Caki2 (cell line): ENCODE measurements around the gene LCAT. TPM values are rescaled to one million over a fixed set of nuclear protein-coding genes. Genes with fewer than 3 reads are reported as not detected.
A peak's percentile ranks its signal among the peaks of the same experiment; 100 is the strongest.

Experiments
- DNase-seq: peaks from one replicate; pipeline ENCODE4 v3.0.0-alpha.2; 2015; ENCODE audit warnings: low read depth
- in situ Hi-C: cut with HindIII; loops from 2 replicates; pipeline ENCODE4 v1.10.0; 2016; ENCODE audit warnings: low sequenced_read_pairs, low pct_unique_long_range_greater_than_20kb, mixed read lengths
- total RNA-seq: library from RNA; depleted of rRNA; stranded (reverse); fragments of >200 nt; shearing (Covaris generic); gene quantifications from 2 replicates; pipeline ENCODE4 v1.2.3, GENCODE V29; 2014; ENCODE audit warnings: low replicate concordance; rRNA removed

The LCAT gene, protein sequence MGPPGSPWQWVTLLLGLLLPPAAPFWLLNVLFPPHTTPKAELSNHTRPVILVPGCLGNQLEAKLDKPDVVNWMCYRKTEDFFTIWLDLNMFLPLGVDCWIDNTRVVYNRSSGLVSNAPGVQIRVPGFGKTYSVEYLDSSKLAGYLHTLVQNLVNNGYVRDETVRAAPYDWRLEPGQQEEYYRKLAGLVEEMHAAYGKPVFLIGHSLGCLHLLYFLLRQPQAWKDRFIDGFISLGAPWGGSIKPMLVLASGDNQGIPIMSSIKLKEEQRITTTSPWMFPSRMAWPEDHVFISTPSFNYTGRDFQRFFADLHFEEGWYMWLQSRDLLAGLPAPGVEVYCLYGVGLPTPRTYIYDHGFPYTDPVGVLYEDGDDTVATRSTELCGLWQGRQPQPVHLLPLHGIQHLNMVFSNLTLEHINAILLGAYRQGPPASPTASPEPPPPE
- 1.7 and 4.6 TPM in 2 replicates for total RNA-seq

DNA sequence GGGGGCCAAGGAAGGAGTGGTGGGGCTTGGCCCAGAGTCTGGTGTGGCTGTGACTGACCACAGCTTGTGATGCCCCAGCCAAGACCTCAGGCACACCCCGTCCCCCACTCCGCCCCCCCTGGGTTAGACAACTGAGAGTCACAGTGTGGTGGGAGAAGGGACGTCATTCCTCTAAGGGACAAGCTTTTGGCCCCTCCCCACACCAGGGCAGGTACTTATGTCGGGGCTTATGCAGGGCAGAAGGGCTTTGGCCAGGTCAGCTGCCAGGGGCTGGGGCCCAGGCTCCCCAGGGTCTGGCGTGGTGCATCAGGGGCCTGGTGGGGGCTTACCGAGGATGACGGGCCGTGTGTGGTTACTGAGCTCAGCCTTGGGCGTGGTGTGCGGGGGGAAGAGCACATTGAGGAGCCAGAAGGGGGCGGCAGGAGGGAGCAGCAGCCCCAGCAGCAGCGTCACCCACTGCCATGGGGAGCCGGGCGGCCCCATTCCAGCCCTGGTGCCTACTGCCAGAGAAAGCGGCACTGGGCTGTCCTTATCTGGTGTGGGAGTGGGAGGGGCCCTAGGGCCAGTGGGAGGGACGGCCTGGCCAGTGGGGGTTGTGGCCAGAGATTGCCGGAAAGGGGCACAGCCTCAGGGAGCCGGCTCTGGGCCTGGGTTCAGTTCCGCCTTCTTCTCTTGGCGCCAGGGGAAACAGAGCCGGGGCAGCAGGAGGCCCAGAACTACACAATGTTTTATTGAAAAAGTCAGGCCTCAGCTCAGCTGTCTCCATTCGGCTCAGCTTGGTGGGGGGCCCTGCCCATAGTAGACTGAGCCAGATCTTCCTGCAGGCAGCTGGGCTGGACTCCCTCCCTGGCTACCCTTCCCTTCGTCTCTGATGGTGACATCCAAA, at the start of gene LCAT:
Gene LCAT (minus strand): TSS at position 502 of the 886 bp plus-strand sequence. CDS start 19 bp downstream, at position 483.
- in situ Hi-C loops = no loop called here
- DNase-seq = no peak

GRCh38 chr16:67993207-67994039, 49.5 kb upstream of the LCAT start:
- DNase-seq = peak; percentile 65
- in situ Hi-C loops = no loop called here

- in situ Hi-C loops = no loop called here
- DNase-seq = no peak
These were observed 48.8 kb upstream of the LCAT start for GRCh38 chr16:67992661-67993206.

DNA sequence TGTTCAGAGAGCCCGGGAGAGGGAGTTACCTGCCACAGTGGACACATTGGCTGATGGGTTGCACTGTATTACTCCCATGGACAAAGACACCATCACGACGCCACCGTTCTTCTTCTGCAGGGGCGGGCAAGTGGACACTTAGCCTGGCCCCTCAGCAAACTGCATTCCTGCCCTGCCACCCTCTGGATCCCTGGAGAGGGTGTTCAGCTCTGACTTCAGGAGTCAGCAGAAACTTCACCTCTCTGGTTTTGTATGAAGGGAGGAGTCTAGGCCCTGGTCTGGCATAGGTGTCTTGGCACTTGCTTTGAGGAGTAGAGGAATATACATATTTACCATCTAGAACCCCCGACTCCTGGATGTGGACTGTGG, 46.1 kb upstream of the LCAT start:
- in situ Hi-C loops = no loop called here
- DNase-seq = no peak

GRCh38 chr16:67989322-67990017, 45.5 kb upstream of the LCAT start:
- in situ Hi-C loops = no loop called here
- DNase-seq = no peak

GRCh38 chr16:67988675-67989074, 44.8 kb upstream of the LCAT start:
- in situ Hi-C loops = no loop called here

DNA sequence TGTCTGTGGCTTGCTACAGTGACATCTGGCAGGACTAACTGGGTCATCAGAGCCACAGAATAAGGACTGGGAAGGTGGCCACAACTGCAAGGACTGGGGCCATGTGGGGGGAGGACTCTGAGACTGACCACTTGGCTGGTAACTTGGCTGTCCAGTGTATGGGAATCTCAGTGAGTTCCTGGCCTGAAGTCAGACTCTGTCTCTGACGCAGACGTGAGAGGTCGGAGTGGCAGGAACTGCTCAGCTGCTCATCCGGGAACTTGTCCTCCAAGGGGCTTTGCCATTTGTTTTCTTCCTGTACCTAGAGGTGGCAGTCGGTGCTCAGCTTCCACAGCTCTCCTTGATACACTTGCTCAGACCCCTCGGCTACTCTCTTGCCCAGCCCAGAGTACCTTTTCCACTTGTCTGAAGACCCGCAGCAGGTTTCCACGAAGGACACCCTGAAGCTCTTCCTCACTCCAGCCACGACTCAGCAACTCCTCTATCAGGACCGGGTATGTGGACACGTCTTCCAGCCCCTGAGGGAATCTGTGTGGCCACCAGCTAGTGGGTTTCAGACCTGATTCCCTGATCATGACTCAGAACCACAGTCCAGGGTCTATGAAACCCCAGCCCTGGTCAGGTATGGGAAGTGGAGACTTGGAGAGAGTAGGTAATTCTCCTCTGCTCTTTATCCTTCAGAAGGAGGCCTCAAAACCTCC, 43.7 kb upstream of the LCAT start:
- in situ Hi-C loops = no loop called here

More at GRCh38 chr16:67988675-67989074, 44.8 kb upstream of the LCAT start:
- no peak for DNase-seq

GRCh38 chr16:67986949-67987348, 43.0 kb upstream of the LCAT start:
- in situ Hi-C loops = no loop called here
- no peak for DNase-seq

More for the DNA sequence above, 43.7 kb upstream of the LCAT start:
- DNase-seq = no peak

- in situ Hi-C loops = no loop called here
- no peak for DNase-seq
These were observed 38.2 kb upstream of the LCAT start for GRCh38 chr16:67982011-67982696.

GRCh38 chr16:67979955-67980678, 36.2 kb upstream of the LCAT start, which contains the start of gene DPEP3:
DPEP3 (minus strand) TSS chr16:67980499; CDS start chr16:67980380, 119 bp downstream.
- no peak for DNase-seq
- in situ Hi-C loops = no loop called here

DNA sequence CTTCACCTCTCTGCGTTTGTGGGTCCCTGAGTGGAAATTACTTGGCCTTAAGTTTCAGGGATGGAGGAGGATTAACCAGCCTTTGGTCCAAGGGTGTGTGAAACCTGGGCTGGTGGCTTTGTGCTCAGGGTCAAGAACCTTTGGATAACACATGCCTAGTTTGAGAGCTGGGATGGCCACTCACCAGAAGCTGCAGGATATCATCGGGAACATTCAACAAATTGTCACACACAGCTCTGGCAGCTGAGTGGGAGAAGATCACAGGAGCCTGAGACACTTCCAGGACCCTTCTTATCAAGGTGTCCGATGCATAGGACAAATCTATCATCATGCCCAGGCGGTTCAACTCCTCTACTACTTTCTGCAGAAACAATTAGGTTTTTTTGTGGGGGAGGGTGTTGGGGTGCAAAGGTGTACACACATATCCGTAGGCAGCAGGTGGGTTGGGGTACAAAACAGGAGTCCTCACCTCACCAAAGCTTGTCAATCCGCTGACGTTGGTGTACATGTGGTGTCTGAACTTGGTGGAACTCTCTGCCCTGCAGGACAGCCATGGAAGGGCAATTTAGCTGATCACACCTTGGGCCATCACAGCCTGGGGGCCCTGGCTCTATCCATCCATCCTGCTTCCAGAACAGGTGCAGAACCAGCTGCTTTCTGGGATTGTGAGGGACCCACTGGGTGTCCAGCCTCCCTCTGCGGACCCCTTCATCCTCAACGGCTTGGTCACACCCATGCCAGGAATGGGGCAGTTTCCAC, 33.7 kb upstream of the LCAT start:
- DNase-seq = no peak
- in situ Hi-C loops = no loop called here

GRCh38 chr16:67977005-67977404, 33.1 kb upstream of the LCAT start:
- no peak for DNase-seq
- in situ Hi-C loops = no loop called here

GRCh38 chr16:67976205-67976604, 32.3 kb upstream of the LCAT start:
- DNase-seq = no peak
- in situ Hi-C loops = no loop called here

- DNase-seq = no peak
- in situ Hi-C loops = no loop called here
These were observed 31.6 kb upstream of the LCAT start for GRCh38 chr16:67975321-67976105.
